IPS DF 19.7 (cell line): ENCODE data around the gene METTL25.

Source experiments
- DNase-seq: peaks from one replicate; pipeline ENCODE4 v3.0.0-alpha.2; 2013; ENCODE audit warnings: low read depth, low spot score

METTL25 gene

DNA sequence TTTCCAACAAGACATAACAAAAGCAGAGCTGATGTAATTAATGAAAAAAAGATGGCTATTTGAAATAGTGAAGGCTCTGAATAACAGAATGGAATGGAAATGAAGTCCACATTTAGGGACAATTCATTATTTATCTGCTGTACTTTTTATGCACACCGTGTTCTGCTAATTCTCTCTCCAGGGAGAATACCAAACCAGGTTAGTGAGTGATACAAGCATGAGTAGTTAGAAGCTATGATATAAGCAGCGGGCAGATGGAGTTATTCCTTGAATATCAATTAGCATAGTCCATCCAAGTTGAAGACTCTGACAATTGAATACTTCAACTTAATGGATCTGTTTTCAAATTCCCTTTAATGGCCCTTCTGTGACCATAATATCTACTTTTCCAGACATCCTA, 166.3 kb downstream of the METTL25 start:
- DNase-seq: no peak

DNA sequence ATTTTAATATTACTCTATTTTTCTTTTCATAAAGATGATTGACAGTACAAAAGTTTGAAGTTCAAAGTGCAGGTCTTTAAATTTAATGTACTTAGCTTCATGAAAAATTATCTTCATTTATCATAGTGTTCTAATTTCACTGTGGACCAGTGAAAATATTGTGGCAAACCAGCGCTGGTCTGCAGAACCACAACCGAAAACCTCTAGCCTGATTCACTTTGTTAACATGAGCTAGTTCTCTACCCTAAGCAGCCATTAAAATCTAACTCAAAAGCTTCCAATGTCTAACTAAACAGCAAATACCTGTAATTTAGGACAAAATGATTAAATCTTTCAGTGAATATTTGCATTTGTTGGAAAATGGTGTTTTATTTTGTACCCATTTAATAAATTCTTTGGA, 167.3 kb downstream of the METTL25 start:
- DNase-seq: no peak

DNA sequence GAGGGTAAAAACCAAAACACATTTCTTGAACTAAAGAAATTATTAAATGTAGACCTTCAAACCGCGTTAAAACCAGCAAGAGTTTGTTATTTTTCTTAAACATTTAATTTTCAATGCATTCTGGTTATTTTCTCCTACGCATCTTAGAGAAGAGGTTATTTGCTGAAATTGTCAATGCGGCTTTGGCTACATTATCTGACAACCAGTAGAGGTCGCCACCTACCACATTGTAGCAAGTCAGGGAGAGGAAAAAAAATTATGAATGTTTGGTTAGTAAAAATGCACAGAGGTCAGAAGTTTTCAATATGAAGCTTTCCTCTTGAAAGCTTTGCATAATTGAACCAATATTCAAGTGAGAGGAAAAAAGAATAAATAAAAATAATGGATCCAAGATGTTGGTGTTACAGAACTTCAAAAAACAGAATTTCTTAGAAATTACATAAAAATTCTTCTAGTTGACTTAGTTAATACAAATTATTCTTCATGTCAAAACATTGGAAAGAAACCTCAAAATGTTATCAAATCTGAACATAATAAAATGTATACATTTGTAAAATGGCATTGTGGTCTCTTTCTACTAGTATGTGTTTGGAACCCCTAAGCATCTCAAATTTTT, 168.9 kb downstream of the METTL25 start:
- DNase-seq: no peak
